Fibroblast of skin of back (primary cell): ENCODE data around the gene GNA12. TPM values are rescaled to one million over a fixed set of nuclear protein-coding genes. Genes with fewer than 3 reads are reported as not detected.

Experiments used
- DNase-seq: peaks from one replicate; pipeline ENCODE4 v3.0.0-alpha.2; 2013
- polyA plus RNA-seq, 2 experiments: library from polyadenylated mRNA; unstranded; fragments of 120-200 nt; gene quantifications; one replicate each; pipeline ENCODE4 v1.2.1, GENCODE V29; 2013; ENCODE audit not compliant: insufficient read length in 2 of 2

The GNA12 gene, protein sequence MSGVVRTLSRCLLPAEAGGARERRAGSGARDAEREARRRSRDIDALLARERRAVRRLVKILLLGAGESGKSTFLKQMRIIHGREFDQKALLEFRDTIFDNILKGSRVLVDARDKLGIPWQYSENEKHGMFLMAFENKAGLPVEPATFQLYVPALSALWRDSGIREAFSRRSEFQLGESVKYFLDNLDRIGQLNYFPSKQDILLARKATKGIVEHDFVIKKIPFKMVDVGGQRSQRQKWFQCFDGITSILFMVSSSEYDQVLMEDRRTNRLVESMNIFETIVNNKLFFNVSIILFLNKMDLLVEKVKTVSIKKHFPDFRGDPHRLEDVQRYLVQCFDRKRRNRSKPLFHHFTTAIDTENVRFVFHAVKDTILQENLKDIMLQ
- polyA plus RNA-seq (2013, experiment 1 of 2; ENCODE audit: insufficient read length) = 76.0 TPM
- 78.5 TPM for polyA plus RNA-seq (2013, experiment 2 of 2; ENCODE audit: insufficient read length)

DNA sequence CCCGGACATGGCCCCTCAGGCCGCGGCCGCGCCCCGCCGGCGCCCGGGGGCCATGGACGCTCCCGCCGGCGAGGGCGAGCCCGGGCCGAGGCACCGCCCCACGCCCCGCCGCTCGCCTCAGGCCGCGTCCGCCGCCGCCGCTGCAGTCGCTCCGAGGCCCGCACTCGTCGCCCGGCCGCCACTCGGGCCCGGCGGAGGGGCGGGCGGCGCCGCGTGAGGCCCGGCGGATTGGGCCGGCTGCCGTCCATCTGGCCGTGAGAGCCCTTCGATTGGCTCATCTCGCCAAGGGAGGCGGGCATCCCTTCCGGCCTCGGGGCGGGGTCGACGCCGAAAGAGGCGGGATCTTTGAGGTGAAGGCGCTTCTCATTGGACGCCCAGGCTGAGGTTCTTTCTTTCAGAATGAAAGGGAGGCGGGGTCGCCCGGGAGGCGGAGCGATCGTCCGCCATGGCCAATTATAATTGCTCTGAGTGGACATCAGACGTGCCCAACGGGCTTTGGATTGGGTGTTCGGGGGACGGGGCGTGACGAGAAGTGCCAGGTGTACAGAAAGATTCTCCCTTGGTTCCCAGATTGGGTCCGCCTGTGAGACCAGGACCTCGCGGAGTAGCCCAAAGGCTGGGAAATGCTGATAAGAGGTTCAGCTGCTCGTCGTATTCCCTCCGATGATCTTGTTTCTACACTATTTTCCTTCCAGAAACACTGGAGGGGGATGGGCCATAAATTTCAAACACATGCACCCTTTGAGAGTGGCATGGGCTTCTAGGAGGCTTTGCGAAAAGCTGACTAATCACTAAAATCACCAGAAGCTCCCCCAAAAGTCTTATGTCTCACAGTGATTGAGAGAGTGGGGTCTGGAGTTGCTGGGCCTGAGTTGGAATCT is at the start of gene GNA12:
Gene GNA12 (minus strand): TSS at position 156 of the 881 bp plus-strand sequence. CDS start 147 bp downstream, at position 9.
- DNase-seq = peak; percentile 98

DNA sequence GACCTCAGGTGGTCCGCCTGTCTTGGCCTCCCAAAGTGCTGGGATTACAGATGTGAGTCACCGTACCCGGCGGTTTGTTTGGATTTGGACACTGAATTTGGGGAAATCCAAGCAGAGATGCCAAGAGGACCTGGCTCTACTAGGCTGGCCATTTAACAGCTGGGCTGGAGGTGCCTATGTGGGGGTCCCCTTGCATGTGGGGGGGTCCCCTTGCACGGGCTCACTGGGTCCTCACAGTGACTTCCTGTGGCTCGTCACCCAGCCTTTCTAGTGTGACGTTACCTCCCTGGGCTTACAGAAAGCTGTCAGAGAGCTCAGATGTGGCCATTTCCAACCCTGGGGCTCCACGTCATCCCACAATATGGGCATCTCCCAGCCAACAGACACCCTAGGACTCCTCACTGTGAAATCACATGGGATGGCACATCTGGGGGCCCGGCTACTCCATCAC is 49.3 kb upstream of the GNA12 start:
- no peak for DNase-seq

DNA sequence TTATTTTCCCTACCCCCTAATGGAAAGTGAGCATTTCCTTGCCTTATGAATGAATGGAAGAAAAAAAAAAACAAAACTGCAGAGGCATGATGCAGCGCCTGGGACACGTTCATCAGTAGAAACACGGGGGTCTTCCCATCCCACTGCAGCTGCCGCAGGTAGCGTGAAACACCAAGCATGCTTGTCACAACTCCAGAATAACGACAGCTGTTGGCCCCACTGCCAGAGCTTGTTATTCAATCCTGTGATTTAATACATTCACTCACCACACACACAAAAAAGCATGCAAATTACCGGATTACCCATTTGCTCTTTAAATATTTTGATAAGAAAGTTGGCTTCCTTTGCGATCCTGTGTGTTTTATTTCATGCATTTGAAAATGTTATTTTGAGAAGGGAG is 48.4 kb upstream of the GNA12 start:
- no peak for DNase-seq

DNA sequence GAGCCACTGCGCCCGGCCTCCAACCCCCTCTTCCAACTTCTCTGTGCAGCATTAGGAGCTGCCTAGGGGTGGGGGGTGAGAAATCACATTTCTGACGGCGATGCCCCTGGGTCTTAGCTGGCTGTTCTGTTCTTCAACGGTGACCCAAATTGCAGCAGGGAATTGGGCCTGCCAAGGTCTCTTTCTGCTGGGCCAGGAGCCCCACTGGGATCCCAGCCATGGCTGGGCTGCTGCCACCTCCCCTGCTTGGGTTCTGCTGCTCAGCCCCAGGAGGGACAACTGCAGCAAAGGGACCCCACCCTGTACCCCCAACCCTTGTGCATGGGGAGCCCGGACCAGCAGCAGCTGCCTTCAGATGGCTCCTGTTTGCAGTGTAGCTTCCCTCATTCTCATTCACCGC is 43.7 kb upstream of the GNA12 start:
- no peak for DNase-seq

DNA sequence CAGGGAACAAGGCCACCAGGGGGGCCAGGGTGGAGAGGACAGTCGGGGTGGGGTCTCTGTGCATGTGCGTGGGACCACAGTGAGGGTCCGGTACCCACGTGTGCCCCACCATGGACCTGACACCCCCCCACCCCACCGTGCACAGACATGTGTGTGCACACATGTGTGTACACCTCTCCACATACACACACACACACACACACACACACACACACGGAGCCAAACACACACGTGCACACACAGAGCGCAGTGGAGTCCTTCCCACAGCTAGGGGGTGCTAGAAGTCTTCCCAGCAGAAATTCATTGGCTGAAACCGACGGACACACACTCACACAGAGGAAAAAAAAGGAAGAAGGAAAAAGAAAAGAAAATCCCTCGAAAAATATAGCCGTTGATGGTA is 42.8 kb upstream of the GNA12 start:
- DNase-seq = peak; percentile 72

DNA sequence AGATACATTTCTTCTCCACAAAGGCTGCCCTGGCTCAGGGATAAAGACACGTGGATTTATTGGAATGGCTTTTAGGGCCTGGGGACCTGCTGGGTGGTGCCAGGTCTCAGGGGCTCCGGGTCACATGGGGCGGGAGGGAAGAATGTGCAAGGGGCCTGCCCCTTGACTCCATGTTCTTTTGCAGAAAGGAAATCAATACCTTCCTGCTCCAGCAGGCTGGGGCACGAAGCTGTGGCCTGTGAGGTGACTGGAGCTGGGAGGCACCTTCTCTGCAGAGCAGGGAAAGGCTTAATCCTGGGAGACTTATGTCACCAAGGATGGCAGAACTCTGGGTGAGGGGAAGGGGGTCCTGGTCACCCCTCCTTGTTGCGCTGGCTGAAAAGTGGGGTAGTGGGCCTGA is 42.3 kb upstream of the GNA12 start:
- no peak for DNase-seq

DNA sequence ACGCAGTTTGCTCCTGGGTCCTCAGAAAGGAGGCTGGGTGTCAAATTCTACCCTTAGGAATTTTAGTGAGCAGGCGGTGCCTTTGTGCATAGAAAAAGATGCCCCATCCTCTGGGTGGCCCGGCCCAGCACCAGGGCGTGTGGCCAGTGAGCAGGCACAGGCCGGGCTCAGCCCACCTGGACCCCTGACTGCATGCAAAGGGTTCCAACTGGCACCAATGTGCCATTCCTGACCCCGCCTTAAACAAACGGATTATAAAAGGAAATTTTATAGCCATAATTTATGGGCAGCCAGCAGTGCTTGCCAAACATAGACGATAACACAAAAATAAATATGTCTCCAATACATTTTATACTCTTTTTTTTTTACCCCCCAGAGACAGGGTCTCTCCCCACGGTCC is 40.1 kb upstream of the GNA12 start:
- no peak for DNase-seq

DNA sequence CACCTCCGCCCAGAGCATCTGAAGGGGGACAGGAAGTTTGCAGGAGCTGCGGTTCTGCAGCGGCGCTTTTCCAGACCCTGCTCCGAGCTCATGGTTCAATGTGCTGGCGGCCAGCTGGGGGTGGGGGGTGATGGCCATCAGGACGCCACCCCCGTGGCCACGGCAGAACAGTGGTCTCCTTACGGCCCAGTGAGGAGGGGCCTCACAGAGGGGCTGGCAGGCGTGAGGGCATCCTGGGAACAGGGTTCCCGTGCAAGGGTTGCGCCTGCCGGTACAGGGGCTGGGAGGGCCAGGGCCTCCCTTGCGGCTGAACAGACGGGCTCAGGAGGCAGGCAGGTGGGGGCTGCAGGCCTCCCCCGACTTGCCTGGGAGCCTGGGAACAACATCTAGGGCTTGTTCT is 39.0 kb upstream of the GNA12 start:
- no peak for DNase-seq

DNA sequence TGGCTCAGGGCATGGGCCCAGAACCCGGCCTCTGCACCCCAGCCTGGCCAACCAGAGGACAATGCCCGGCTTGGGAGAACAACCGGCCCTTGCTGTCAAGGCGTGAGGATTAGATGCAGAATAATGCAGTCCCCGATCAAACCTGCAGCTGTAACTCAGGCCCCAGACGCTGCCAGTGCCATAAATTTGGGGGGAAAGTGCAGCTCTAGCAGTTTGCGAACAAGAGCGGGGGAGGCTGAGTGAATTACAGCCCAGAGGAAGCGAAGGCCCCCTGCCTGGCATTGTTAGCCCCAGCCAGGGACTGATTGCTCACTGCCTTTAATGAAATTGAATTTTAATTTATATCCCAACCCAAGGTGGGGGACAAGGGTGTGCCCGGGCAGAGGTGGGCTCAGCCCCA is 38.0 kb upstream of the GNA12 start:
- no peak for DNase-seq

DNA sequence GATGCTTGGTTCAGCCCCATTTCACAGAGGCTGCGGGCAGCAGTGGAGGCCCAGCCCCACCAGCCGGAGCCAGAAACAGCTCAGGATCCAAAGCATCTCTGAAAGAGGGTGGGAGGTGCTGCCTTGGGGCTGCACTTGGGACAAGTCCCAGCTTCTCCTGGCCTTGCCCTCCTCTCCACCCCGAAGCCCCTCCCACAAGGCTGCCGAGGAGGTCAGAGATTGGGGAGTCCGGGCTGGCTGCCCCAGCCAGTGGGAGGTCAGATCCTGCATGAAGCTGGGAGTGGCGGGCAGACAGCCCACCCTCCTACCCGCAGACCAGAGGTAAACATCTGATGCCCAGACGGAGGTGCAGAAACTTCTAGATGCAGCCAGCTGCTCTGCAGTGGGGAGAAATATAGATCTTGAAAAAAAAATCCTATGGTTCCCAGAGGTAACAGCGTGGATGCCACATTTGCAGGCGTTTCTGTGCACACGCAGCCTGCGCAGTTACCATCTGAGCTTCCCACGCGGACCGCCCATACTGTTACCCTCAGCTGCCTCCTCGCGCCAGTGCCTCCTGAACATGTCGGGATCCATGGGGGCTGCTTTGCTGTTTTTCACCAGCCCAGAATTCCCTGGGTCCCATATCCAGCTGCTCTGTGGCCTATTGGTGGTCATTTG is 36.9 kb upstream of the GNA12 start:
- no peak for DNase-seq

DNA sequence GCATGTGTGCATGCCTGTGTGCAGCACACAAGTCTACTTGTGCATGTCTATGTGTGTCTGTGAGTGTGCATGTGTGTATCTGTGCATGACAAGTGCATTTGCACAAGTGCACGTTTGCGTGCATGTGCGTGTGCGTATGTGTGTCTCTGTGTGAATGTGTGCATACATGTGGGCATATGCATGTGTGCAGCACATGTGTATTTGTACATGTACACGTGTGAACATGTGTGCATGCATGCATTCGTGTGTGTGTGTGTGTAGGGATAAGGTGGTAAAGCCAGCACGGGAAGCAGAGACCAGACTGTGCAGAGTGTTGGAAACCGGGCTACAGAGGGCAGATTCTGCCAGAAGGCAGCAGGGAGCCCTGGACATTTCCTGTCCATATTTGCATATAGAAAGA is 35.9 kb upstream of the GNA12 start:
- no peak for DNase-seq

DNA sequence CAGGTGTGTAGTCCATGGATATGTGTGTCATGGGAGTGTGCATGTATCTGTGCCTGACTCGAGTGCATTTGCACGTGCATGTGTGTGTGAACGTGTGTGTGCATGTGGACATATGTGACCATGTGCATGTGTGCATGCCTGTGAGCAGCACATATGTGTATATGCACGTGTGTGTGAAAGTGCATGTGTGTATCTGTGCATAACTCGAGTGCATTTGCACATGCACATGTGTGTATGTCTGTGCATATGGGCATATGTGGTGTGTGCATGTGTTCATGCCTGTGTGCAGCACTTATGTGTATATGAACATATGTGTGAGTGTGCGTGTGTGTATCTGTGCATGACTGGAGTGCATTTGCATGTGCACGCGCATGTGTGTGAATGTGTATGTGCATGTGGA is 35.2 kb upstream of the GNA12 start:
- no peak for DNase-seq

DNA sequence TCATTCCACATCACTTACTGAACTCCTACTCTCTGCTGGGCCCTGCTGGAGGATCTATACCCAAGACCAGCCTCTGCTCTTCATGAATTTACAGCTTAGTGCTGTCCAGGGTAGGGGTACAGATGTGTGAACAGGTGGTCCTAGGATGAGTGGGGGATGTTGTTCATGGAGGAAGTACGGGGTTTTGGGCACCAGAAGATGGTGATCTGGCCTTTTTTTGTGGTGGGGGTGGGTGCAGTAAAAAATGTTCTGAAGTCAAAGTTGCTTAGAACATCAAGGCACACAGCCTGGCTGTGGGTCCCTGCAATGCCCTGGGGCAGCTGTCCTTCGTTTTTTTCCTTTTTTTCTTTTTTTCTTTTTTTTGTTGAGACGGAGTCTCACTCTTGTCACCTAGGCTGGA is 34.2 kb upstream of the GNA12 start:
- no peak for DNase-seq

DNA sequence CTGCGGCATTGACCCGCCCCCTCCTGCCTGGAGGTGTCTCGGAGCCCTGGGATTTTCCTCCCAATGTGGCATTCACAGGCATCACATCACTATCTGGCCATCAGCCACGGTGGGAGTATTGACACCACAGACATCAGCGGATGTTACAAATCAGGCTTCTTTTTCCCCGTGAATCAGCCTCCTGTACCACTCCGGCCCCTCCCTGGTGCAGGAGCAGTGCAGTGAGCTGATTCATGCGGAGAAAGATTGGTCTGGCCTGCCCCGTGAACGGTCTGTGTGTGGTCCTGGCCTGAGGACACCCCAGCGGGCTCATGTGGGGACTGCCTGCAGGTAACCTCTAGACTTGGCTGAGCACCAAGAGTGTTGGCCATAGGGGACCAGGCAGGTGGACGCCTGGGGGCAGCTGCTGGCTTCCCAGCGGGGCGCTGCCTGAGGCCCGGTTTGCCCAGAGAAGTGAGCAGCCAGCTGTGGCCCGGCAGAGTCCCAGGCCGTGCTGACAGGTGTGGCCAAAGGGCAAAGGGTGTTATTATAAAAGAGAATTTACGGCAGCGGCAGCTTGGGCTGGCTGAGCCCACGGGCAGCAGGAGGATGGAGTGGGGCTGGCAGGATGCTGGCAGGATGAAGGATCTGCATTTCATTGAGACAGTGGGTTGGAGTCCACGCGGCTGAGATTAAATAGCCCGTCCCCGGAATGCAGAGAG is 32.1 kb upstream of the GNA12 start:
- peak; percentile 81 for DNase-seq

DNA sequence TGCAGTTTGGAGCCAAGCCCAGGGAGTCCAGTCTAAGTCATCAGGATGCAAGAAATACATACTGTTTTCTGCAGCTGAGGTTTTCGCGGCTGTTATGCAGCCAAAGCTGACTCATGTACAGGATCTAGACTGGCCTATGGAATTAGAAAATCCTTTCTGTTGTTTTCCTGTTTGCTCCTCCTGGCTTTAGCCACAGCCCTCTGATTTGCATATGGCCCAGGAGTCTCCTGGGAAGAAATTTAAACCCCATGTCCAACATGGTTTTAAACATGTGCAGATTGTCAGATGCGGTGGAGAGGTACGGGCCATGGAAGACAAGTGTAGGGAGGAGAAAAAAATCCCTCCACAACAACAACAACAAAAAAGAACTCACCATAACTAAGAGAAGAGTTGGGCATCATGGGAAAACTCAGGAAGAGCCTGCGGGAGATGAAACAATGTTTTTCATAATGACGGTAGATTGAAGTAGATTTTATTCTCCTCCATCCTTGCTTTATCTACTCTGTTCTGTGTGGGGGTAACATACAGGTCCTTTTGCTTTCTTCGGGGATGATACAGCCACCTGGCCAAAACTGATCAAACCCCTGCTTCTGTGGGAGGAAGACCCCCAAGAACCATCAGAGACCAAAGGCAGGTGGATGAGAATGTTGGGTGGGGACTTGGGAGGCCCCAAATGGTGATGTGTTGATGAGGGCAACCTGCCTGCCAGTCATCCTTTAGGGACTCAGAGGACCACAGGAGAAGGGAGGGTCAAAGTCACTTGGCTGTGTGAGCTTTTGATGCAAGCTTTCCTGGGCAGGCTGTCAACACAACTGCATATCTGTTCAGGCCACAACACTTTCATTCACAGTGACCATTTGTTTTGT is 29.8 kb upstream of the GNA12 start:
- DNase-seq = peak; percentile 81

DNA sequence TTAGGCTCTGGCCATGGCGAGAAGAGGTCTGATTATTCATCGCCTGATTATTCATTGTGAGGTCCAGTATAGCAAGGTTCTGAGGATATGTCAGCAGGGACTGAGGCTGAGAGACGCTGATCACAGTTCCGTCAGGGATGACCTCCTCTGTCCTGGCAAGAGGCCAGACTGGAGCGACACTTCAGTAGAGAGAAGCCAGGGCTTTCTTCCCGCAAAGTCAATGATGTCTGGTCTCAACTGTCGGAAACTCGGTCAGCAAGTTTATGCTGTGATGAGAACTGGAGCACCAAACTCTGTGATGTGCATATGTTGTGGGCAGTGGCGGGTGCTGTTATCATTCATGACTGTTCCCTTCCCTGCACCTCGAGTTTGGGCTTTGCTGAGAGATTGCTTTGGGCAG is 29.0 kb upstream of the GNA12 start:
- DNase-seq = no peak

DNA sequence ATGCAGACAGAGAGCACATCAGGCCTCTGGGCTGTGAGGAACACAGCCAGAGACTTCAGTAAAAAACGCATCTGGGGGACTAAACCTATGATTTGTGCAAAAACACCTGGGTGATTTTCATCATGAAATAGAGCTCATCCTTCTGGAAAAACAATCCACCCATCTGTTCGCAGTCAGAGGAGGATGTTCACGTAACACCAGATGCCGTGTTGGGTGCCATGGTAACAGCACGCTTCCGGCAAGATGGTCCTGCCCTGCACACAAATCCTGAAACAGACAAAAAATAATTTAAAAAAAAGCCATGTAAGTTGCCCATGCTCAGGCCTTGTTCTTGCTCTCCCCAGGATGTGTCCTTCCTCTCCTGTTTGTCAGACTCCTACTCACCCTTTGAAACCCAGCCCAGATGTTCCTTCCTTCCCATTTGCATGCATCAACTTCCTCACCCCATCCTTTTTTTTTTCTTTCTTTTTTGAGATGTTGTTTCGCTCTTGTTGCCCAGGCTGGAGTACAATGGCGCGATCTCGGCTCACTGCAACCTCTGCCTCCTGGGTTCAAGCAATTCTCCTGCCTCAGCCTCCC is 28.3 kb upstream of the GNA12 start:
- no peak for DNase-seq

DNA sequence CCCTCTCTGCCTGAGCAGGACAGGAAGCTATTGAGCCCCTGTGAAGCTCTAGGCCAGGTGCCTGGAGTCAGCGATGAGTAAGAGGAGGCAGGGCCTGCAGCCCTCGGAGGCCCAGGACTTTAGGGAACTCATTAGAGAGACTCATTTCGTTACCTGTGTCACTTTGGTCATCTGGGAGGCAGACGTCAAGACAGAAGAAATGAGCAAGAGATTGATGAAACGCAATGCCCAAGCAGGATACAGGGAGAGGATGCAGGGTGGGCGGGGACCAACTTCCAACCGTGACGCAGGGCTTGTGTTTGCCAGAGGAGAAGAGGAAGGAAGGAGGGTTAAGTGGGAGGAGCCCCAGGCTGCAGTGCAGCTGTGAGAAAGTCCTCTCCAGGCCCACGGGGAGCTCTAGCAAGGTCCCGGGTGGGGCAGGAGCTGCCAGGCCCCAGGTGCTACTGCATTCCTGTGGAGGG is 26.4 kb upstream of the GNA12 start:
- DNase-seq = peak; percentile 62

DNA sequence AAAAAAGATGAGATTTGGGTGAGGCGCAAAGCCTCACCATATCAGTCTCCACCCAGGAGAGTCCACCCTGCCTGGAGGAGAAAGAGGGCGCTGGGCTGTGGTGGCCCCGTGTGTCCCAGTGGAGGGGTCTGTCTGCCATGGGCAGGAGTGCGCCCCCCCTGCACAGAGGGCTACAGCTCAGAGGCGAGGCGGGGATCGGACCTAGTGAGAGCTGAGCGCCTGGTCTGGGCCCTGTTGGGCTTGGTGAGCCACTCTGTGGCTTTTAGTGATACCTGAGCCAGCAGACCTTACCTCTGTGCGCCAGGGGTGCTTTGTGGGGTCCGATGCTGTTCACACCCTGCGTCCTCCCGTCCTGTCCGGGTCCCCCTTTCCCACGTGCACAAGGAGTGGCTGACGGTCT is 25.9 kb upstream of the GNA12 start:
- no peak for DNase-seq

DNA sequence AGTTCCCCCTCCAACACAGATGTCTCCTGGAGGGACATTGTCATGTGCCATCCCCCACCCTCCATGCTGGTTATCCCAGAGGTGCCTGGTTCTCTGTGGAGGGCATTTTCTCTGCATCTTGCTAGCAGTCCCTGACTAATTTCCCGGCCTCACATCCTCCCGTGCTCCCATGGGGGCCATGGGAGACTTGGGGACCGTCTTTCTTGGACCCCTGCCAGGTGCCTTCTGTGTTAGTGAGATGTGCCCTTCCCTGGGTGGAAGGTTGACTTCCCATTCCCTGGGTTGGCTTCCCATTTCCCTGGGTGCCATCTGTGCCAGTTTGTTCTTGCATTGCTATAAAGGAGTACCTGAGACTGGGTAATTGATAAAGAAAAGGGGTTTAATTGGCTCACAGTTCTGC is 22.5 kb upstream of the GNA12 start:
- DNase-seq = no peak
